Right lobe of liver (tissue), 4 donors: ENCODE measurements around the gene ACTL6B.

Source experiments
- CTCF ChIP-seq, 4 donors: fragments of 200-600 bp in 3 of 4; fragments of 450-650 bp in 1 of 4; IDR thresholded peaks; one replicate each; pipeline versions ENCODE4 v1.5.1 to v1.8.0; 2016 to 2022; ENCODE audit warnings: antibody characterized with exemption in 4 of 4, mild to moderate bottlenecking in 2 of 4
- POLR2A ChIP-seq: fragments of 450-650 bp; IDR thresholded peaks from one replicate; pipeline ENCODE4 v1.6.1; 2017; ENCODE audit warnings: antibody characterized with exemption, mild to moderate bottlenecking
- donor health status: DM: no; HTN: no; CAD: no.
- donor health status: DM: no; HTN: no; CAD: no.
- donor health status: DM: no; HTN: yes; CAD: no.

GRCh38 chr7:100630066-100630465 is 26.2 kb downstream of the ACTL6B start:
- TF ChIP-seq POLR2A (no peak), CTCF (IDR thresholded peaks at IDR 0.05) (no peak)
